Endodermal cell (in vitro differentiated cells): ENCODE results near the gene SH3TC1. TPM values are rescaled to one million over a fixed set of nuclear protein-coding genes. Genes with fewer than 3 reads are reported as not detected.

Source experiments
- DNase-seq: peaks from one replicate; pipeline ENCODE4 v3.0.0-alpha.2; 2017
- H3K27ac ChIP-seq: 2 replicates; pipeline ENCODE4 v1.5.1; 2013; ENCODE audit warnings: mild to moderate bottlenecking, low read depth, low read length, moderate library complexity
- H3K27me3 ChIP-seq: 2 replicates; pipeline ENCODE4 v1.6.1; 2013; ENCODE audit warnings: mild to moderate bottlenecking, low read length, moderate library complexity; ENCODE audit not compliant: insufficient read depth, control insufficient read depth, poor library complexity, severe bottlenecking
- H3K36me3 ChIP-seq: 2 replicates; pipeline ENCODE4 v1.7.0; 2013; ENCODE audit warnings: mild to moderate bottlenecking, low read length, moderate library complexity; ENCODE audit not compliant: control insufficient read depth, insufficient read depth
- H3K4me1 ChIP-seq: one replicate; pipeline ENCODE4 v1.7.0; 2013; ENCODE audit warnings: low read length; ENCODE audit not compliant: control insufficient read depth, insufficient read depth
- H3K4me3 ChIP-seq: 2 replicates; pipeline ENCODE4 v1.5.1; 2013; ENCODE audit warnings: mild to moderate bottlenecking, low read length, moderate library complexity
- H3K9ac ChIP-seq: 2 replicates; pipeline ENCODE4 v1.6.1; 2013; ENCODE audit warnings: mild to moderate bottlenecking, low read length, moderate library complexity; ENCODE audit not compliant: poor library complexity, severe bottlenecking; ENCODE audit errors: extremely low read depth
- H3K9me3 ChIP-seq: 2 replicates; pipeline ENCODE4 v1.6.1; 2013; ENCODE audit warnings: mild to moderate bottlenecking, low read length, moderate library complexity; ENCODE audit not compliant: control insufficient read depth
- H3K27ac Mint-ChIP-seq: 2 replicates; pipeline ENCODE4 v1.8.0; 2020; ENCODE audit warnings: mixed read lengths
- H3K27me3 Mint-ChIP-seq: 2 replicates; pipeline ENCODE4 v1.8.0; 2021; ENCODE audit warnings: mild to moderate bottlenecking, mixed read lengths; ENCODE audit not compliant: insufficient read depth
- H3K36me3 Mint-ChIP-seq: 2 replicates; pipeline ENCODE4 v1.8.0; 2020; ENCODE audit warnings: low read depth, mixed read lengths
- H3K4me1 Mint-ChIP-seq: 2 replicates; pipeline ENCODE4 v1.8.0; 2020; ENCODE audit warnings: mixed read lengths
- H3K4me3 Mint-ChIP-seq: 2 replicates; pipeline ENCODE4 v1.8.0; 2020; ENCODE audit warnings: mild to moderate bottlenecking, moderate library complexity, mixed read lengths
- H3K9me3 Mint-ChIP-seq: 2 replicates; pipeline ENCODE4 v1.8.0; 2020; ENCODE audit warnings: mild to moderate bottlenecking, mixed read lengths
- WGBS, 2 experiments: methylation state at CpG; one replicate each; pipeline versions ENCODE4 v1.1.5 to v1.1.7; 2013; ENCODE audit warnings: missing lambda C conversion rate in 2 of 2, mixed read lengths in 1 of 2; ENCODE audit not compliant: insufficient coverage in 1 of 2, insufficient read length in 1 of 2; 5-methylcytosine and 5-hydroxymethylcytosine counted together
- total RNA-seq, 2 donors: library from RNA; stranded (reverse); fragmentation: NEBNext Ultra II Directional in 1 of 2; extraction: Animal tissue kit (Norgen Biotek cat#: 25700) in 1 of 2; gene quantifications; 2 replicates in 1 of 2; 3 replicates in 1 of 2; pipeline ENCODE4 v1.2.1, GENCODE V29; 2021
- TF ChIP-seq, protein P1 (sequence below): fragments of 200-600 bp; sonication (generic); conservative IDR thresholded peaks from 2 replicates; pipeline ENCODE4 v1.5.0; 2021; ENCODE audit warnings: antibody characterized with exemption, mild to moderate bottlenecking

Gene SH3TC1
- total RNA-seq, 2 donors from 2014 or later, result 1.9 to 2.6 TPM

DNA sequence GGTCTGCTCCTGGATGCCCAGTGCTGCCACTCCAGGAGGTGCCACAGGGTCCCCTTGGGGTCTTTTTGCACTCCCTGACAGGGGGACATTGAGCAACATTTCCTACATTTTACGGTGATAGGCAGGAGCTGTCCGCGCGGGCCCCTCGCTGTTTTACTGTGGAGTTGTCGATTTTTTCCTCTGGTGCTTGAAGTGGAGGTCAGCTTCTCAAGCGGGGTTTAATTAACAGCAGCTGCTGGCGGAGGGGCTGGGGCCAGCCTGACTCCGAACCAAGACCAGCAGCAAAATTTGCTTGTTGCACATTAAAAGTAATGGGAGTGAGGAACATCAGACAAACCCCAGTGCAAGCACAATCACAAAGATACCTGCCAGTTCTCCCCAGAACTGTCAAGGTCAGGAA is 13.2 kb upstream of the SH3TC1 start:
- 92% methylated on average over 9 of the region's 9 CpGs; no CpG with 5 or more reads in 1 of the 2 experiments for WGBS, 2 experiments
- H3K36me3 Mint-ChIP-seq, result no peaks in the 10 kb centered on the region
- H3K27me3 ChIP-seq, result no peaks in the 10 kb centered on the region
- no peak overlapping the region for H3K9ac ChIP-seq
- H3K4me1 Mint-ChIP-seq, result peaks cover 2% of the 10 kb centered on the region
- no peak overlapping the region for H3K27ac ChIP-seq
- H3K36me3 ChIP-seq, result no peaks in the 10 kb centered on the region
- H3K9me3 ChIP-seq, result no peaks in the 10 kb centered on the region
- no peak overlapping the region for H3K4me3 ChIP-seq
- no peak overlapping the region for H3K4me3 Mint-ChIP-seq
- no peak for DNase-seq
- TF ChIP-seq, protein P1, sequence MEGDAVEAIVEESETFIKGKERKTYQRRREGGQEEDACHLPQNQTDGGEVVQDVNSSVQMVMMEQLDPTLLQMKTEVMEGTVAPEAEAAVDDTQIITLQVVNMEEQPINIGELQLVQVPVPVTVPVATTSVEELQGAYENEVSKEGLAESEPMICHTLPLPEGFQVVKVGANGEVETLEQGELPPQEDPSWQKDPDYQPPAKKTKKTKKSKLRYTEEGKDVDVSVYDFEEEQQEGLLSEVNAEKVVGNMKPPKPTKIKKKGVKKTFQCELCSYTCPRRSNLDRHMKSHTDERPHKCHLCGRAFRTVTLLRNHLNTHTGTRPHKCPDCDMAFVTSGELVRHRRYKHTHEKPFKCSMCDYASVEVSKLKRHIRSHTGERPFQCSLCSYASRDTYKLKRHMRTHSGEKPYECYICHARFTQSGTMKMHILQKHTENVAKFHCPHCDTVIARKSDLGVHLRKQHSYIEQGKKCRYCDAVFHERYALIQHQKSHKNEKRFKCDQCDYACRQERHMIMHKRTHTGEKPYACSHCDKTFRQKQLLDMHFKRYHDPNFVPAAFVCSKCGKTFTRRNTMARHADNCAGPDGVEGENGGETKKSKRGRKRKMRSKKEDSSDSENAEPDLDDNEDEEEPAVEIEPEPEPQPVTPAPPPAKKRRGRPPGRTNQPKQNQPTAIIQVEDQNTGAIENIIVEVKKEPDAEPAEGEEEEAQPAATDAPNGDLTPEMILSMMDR, result no peak
- no peaks in the 10 kb centered on the region for H3K9me3 Mint-ChIP-seq
- H3K27me3 Mint-ChIP-seq, result no peaks in the 10 kb centered on the region
- no peak overlapping the region for H3K27ac Mint-ChIP-seq
- no peaks in the 10 kb centered on the region for H3K4me1 ChIP-seq

DNA sequence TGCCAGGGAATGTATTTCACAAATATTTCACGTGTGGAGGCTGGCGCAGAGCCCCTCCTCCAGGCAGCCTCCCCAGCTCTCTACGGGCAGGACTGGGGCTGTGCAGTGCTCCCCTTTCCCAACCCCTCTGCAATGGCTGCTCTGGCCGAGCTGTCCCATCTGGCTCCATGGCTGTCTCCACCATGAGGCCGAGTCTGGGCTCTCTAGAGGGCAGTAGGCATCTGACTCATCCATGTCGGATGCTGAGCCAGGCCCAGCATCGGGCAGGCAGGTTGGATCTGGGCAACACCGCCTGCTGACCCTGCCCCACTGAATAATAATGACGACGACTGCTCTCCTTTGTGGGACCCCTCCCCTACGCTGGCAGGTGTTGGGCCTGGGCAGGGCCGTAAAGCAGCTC is 11.0 kb upstream of the SH3TC1 start:
- Histone ChIP-seq H3K36me3 (no peaks in the 10 kb centered on the region), H3K27ac (no peak overlapping the region), H3K9me3 (no peaks in the 10 kb centered on the region), H3K4me3 (no peak overlapping the region), H3K27me3 (no peaks in the 10 kb centered on the region), H3K9ac (no peak overlapping the region), H3K4me1 (no peaks in the 10 kb centered on the region)
- WGBS, 2 experiments, result 82 to 89% methylated on average over 11 to 12 of the region's 12 CpGs
- no peaks in the 10 kb centered on the region for H3K27me3 Mint-ChIP-seq
- TF ChIP-seq, protein P1, result no peak
- H3K4me3 Mint-ChIP-seq, result no peak overlapping the region
- H3K4me1 Mint-ChIP-seq, result no peaks in the 10 kb centered on the region
- H3K27ac Mint-ChIP-seq, result no peak overlapping the region
- DNase-seq, result no peak
- H3K36me3 Mint-ChIP-seq, result no peaks in the 10 kb centered on the region
- no peaks in the 10 kb centered on the region for H3K9me3 Mint-ChIP-seq

DNA sequence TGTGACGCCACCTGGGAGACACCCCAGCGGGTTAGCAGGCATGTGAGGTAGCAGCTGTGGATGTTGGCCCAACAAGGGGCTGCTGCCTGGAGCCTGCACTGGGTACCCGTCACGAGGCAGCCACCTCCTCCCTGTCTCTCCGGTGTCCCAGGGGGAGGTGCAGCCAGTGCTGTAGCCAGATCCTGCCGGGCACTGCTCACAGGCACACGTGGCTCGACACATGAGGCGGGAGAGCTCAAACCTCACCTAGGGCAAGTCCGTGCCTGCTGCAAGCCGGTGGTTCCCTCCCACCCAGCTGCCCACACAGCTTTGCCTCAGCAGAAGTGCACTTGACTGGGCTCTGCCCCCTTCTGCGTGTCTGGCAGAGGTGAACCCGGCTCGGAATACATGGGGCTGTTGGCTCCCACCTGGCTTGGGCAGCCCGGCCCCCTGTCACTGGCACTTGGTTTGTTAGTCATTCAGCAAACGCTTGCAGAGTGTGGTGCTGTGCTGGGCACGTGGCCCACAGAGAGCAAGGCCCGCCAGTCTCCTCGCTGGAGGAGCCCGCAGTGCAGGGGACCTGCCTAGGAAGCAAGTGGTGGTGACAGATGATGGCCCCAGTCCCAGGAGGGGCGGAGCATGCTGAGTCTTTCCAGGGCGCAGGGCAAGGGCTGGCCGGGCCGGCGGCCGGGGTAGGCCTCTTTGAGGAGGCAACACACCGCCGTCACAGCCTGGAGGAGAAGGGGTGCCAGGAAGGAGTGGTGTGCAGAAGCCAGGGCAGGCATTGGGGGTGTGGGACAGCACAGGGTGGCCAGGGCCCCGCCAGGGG is 10.1 kb upstream of the SH3TC1 start:
- Histone ChIP-seq H3K27ac (no peak overlapping the region), H3K9ac (no peak overlapping the region), H3K36me3 (no peaks in the 10 kb centered on the region), H3K9me3 (no peaks in the 10 kb centered on the region), H3K27me3 (no peaks in the 10 kb centered on the region), H3K4me3 (no peak overlapping the region), H3K4me1 (no peaks in the 10 kb centered on the region)
- Mint-ChIP-seq H3K27me3 (no peaks in the 10 kb centered on the region), H3K9me3 (no peaks in the 10 kb centered on the region), H3K4me3 (no peak overlapping the region), H3K4me1 (no peaks in the 10 kb centered on the region), H3K27ac (no peak overlapping the region), H3K36me3 (no peaks in the 10 kb centered on the region)
- TF ChIP-seq, protein P1, result no peak
- no peak for DNase-seq
- WGBS, 2 experiments, result 90 to 94% methylated on average over 21 to 29 of the region's 29 CpGs
